ENCODE measurements around the gene GK2. TPM values are rescaled to one million over a fixed set of nuclear protein-coding genes. Genes with fewer than 3 reads are reported as not detected.

Gene GK2
- total RNA-seq, 1 donor from 2014 or later, result not detected

Other genes with a start within 250 kb of the GK2 start
- not detected for gene NAA11, start 82.2 kb downstream of the GK2 start, total RNA-seq

Measured in left ventricle myocardium inferior (tissue), 1 donor.